ENCODE measurements around the gene SHC3.

GRCh38 chr9:89173072-89173471, 5.5 kb downstream of the SHC3 start:
- no peak for TF ChIP-seq CTCF (conservative IDR thresholded peaks at IDR 0.05 in 1 of 2, IDR thresholded peaks at IDR 0.05 in 1 of 2; ENCODE audit: extremely low read depth in 1 of 2, insufficient read depth in 1 of 2, low read depth in 1 of 2, low read length in 2 of 2)
- TF ChIP-seq EZH2 (IDR thresholded peaks at IDR 0.05; ENCODE audit: borderline replicate concordance, low read length) = no peak

Measured in mammary epithelial cell (primary cell).